A673 (cell line): ENCODE measurements around the gene MAP2. TPM values are rescaled to one million over a fixed set of nuclear protein-coding genes. Genes with fewer than 3 reads are reported as not detected.

Experiments used
- BruUV-seq: library from RNA; stranded (reverse); fragments of 400-500 nt; replicated peaks from 2 replicates; lab custom pipeline; 2021; lab: Mats Ljungman, UMichigan
- CTCF ChIA-PET: fragments of 300-600 bp; sonication (Branson Sonifier 250); formaldehyde crosslinking; loops from one replicate; lab custom pipeline; 2022; ENCODE audit warnings: antibody characterized with exemption; lab: Charles Lee
- POLR2A ChIA-PET: fragments of 300-600 bp; sonication (Branson Sonifier 250); formaldehyde crosslinking; loops from one replicate; lab custom pipeline; 2022; ENCODE audit warnings: antibody characterized with exemption; ENCODE audit not compliant: low non-redundant PET; lab: Charles Lee
- DNase-seq: peaks from one replicate; pipeline ENCODE4 v3.0.0-alpha.2; 2015; ENCODE audit warnings: low spot score
- H3K27ac ChIP-seq: fragments of 200-600 bp; sonication (generic); 2 replicates; pipeline ENCODE4 v1.5.1; 2016; ENCODE audit warnings: mixed run types, low read depth, mild to moderate bottlenecking, mixed read lengths, antibody characterized with exemption, low read length; ENCODE audit not compliant: poor library complexity, severe bottlenecking
- H3K27me3 ChIP-seq: fragments of 200-600 bp; sonication (generic); replicated peaks from 2 replicates; pipeline ENCODE4 v1.6.1; 2017; ENCODE audit warnings: mixed run types, low read depth, mild to moderate bottlenecking, mixed read lengths, antibody characterized with exemption, low read length; ENCODE audit not compliant: insufficient read depth, poor library complexity
- H3K36me3 ChIP-seq: fragments of 200-600 bp; sonication (generic); 2 replicates; pipeline ENCODE4 v1.6.1; 2016; ENCODE audit warnings: mixed run types, mild to moderate bottlenecking, mixed read lengths, antibody characterized with exemption, low read length; ENCODE audit not compliant: insufficient read depth, poor library complexity, severe bottlenecking
- H3K4me1 ChIP-seq: fragments of 200-600 bp; sonication (generic); 2 replicates; pipeline ENCODE4 v1.6.1; 2017; ENCODE audit warnings: mixed run types, mild to moderate bottlenecking, mixed read lengths, antibody characterized with exemption, low read length; ENCODE audit not compliant: insufficient read depth, poor library complexity, severe bottlenecking
- H3K4me3 ChIP-seq: fragments of 200-600 bp; sonication (generic); 2 replicates; pipeline ENCODE4 v1.5.1; 2016; ENCODE audit warnings: low read depth, mixed run types, mild to moderate bottlenecking, mixed read lengths, low read length; ENCODE audit not compliant: poor library complexity, severe bottlenecking
- H3K9me3 ChIP-seq: fragments of 200-600 bp; sonication (generic); 2 replicates; pipeline ENCODE4 v1.6.1; 2016; ENCODE audit warnings: mixed run types, low read depth, mild to moderate bottlenecking, mixed read lengths, antibody characterized with exemption, low read length; ENCODE audit not compliant: poor library complexity, severe bottlenecking
- EZH2 ChIP-seq: fragments of 200-600 bp; sonication (generic); IDR thresholded peaks from 2 replicates; pipeline ENCODE4 v1.6.1; 2017; ENCODE audit warnings: borderline replicate concordance, low read depth, mild to moderate bottlenecking, mixed read lengths, antibody characterized with exemption, low read length; ENCODE audit not compliant: poor library complexity, severe bottlenecking
- intact Hi-C: fragments of 100-400 bp; cut with micrococcal nuclease; formaldehyde crosslinking; loops from one replicate; pipeline ENCODE4 v1.10.0; 2022; ENCODE audit not compliant: unreplicated experiment
- total RNA-seq: library from RNA; stranded (reverse); gene quantifications from 2 replicates; pipeline ENCODE4 v1.2.3, GENCODE V29; 2021
- TF ChIP-seq, protein P1 (sequence below): fragments of 300-800, 200-600 bp; sonication (generic); conservative IDR thresholded peaks from 2 replicates; pipeline ENCODE4 v1.5.1; 2017; ENCODE audit warnings: low read depth, mild to moderate bottlenecking, antibody characterized with exemption, low read length, moderate library complexity, mixed read lengths

MAP2 gene
- total RNA-seq, 1 experiment from 2014 or later, result 1.7 TPM

DNA sequence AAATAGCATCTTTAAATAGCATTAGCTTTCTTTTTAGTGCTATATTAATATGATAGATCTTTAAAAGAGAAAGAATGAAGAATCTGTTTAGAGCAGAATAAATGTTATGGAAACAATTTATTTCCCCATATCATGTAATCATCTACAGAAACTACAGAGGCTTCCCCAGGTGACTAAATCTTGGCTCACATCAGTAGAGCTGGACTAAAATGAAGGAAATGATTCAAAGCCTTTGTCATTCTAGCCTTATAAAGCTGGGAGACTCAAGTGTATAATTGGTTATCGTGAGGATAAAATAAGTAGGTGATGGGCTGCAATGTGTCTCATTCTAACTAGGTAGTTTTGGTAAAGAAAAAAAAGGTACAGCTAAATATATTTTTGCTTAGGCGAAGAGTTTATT, 264.5 kb downstream of the MAP2 start:
- intact Hi-C loops, result no loop called here
- no TSS peak for BruUV-seq
- ChIA-PET POLR2A (no interaction called here), CTCF (no interaction called here)
- no peaks in the 10 kb centered on the region for H3K4me1 ChIP-seq
- DNase-seq, result no peak
- H3K9me3 ChIP-seq, result no peaks in the 10 kb centered on the region
- H3K27ac ChIP-seq, result no peak overlapping the region
- peaks cover 18% of the 10 kb centered on the region for H3K27me3 ChIP-seq
- TF ChIP-seq, protein P1, sequence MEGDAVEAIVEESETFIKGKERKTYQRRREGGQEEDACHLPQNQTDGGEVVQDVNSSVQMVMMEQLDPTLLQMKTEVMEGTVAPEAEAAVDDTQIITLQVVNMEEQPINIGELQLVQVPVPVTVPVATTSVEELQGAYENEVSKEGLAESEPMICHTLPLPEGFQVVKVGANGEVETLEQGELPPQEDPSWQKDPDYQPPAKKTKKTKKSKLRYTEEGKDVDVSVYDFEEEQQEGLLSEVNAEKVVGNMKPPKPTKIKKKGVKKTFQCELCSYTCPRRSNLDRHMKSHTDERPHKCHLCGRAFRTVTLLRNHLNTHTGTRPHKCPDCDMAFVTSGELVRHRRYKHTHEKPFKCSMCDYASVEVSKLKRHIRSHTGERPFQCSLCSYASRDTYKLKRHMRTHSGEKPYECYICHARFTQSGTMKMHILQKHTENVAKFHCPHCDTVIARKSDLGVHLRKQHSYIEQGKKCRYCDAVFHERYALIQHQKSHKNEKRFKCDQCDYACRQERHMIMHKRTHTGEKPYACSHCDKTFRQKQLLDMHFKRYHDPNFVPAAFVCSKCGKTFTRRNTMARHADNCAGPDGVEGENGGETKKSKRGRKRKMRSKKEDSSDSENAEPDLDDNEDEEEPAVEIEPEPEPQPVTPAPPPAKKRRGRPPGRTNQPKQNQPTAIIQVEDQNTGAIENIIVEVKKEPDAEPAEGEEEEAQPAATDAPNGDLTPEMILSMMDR, result no peak
- no peak for TF ChIP-seq EZH2
- no peaks in the 10 kb centered on the region for H3K36me3 ChIP-seq
- H3K4me3 ChIP-seq, result no peak overlapping the region

DNA sequence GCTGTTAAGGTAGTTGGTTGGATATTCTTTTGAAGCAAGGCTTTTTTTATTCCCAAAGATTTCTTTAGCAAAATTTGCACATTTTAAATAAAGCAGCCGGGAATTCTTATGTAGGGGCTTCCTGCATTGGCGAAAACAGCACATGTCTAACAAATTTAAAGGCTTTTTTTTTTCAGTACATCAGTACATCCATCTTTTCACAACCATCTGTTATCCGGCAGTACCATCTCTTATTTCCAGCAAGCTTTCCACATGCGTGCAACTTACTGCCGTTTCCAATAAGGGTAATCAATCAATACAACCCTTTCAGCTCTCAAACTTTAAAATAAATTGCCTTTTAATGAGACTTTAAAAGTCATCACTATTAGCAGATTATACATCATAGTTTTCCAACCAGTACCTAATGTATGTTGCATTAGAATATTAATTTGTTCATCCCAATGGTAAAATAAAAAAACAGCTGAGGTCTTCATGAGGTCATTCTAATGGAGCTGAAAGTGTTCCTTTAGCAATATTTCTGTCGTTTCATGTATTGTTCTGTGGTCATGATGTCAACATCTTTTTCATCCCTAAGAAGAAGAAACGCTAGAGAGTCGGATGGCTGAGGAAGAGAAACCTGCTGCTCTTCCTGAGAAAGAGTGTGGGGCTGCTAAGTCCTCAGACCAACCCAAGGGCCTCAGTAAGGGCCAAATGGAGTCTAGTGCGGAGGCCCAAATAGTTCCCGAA, 266.3 kb downstream of the MAP2 start:
- ChIA-PET POLR2A (no interaction called here), CTCF (no interaction called here)
- TF ChIP-seq, protein P1, result no peak
- no peak for TF ChIP-seq EZH2
- Histone ChIP-seq H3K9me3 (no peaks in the 10 kb centered on the region), H3K27ac (no peak overlapping the region), H3K4me3 (no peak overlapping the region), H3K27me3 (peaks cover 28% of the 10 kb centered on the region), H3K36me3 (no peaks in the 10 kb centered on the region), H3K4me1 (no peaks in the 10 kb centered on the region)
- no peak for DNase-seq
- BruUV-seq, result no TSS peak
- intact Hi-C loops, result no loop called here

DNA sequence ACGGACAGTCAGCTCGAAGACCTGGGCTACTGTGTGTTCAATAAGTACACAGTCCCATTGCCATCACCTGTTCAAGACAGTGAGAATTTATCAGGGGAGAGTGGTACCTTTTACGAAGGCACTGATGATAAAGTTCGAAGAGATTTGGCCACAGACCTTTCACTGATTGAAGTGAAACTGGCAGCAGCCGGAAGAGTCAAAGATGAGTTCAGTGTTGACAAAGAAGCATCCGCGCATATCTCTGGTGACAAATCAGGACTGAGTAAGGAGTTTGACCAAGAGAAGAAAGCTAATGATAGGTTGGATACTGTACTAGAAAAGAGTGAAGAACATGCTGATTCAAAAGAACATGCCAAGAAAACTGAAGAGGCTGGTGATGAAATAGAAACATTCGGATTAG, 270.9 kb downstream of the MAP2 start:
- no peaks in the 10 kb centered on the region for H3K9me3 ChIP-seq
- ChIA-PET POLR2A (no interaction called here), CTCF (no interaction called here)
- TF ChIP-seq EZH2, result no peak
- TF ChIP-seq, protein P1, result no peak
- intact Hi-C loops, result no loop called here
- BruUV-seq, result no TSS peak
- DNase-seq, result no peak
- H3K27me3 ChIP-seq, result peaks cover 49% of the 10 kb centered on the region
- no peak overlapping the region for H3K27ac ChIP-seq
- no peaks in the 10 kb centered on the region for H3K4me1 ChIP-seq
- H3K36me3 ChIP-seq, result no peaks in the 10 kb centered on the region
- H3K4me3 ChIP-seq, result no peak overlapping the region
